ENCODE results near the gene ANXA9.

The ANXA9 gene

DNA sequence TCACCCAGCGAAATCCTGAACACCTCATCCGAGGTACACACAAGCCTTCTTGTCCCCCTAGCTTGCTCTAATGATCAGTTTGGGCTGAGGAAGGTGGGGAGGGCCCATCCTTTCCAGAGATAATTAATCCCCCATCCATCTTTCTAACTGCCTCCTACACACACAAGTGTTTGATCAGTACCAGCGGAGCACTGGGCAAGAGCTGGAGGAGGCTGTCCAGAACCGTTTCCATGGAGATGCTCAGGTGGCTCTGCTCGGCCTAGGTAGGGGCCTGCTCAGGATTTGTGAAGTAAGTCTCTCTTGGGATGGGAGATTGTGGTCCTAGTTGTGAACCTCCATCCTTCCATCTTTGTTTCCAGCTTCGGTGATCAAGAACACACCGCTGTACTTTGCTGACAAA lies 5.8 kb downstream of the ANXA9 start:
- peaks cover 0 to 20% (median 0%) of the 10 kb centered on the region in 3 experiments for H3K27me3 ChIP-seq (ENCODE audit: control insufficient read depth in 3 of 3, insufficient read depth in 3 of 3, low read depth in 1 of 3, low read length in 3 of 3)
- no peak overlapping the region for H4K8ac ChIP-seq (ENCODE audit: low read depth, low read length)
- no peak overlapping the region for H4K91ac ChIP-seq (ENCODE audit: low read depth, low read length, poor library complexity)
- no peak overlapping the region for H3K9ac ChIP-seq (ENCODE audit: low read depth, low read length, poor library complexity)
- H3K18ac ChIP-seq (ENCODE audit: low read length), result no peak overlapping the region
- H2BK5ac ChIP-seq (ENCODE audit: low read length), result no peak overlapping the region
- no peak overlapping the region for H3K4me2 ChIP-seq (ENCODE audit: insufficient read depth, low read length, poor library complexity, severe bottlenecking)
- H3K9me3 ChIP-seq (replicated peaks in 1 of 2; ENCODE audit: control insufficient read depth in 2 of 2, insufficient read depth in 1 of 2, low read depth in 1 of 2, low read length in 2 of 2), result no peaks in the 10 kb centered on the region
- H2BK120ac ChIP-seq (ENCODE audit: low read depth, low read length), result no peak overlapping the region
- no peaks in the 10 kb centered on the region for H3K36me3 ChIP-seq (replicated peaks in 1 of 2; ENCODE audit: control insufficient read depth in 2 of 2, insufficient read depth in 2 of 2, low read length in 2 of 2)
- DNase-seq (ENCODE audit: low spot score), result no peak
- no peak overlapping the region for H3K14ac ChIP-seq (ENCODE audit: low read length)
- H2AK5ac ChIP-seq (ENCODE audit: low read depth, low read length), result no peak overlapping the region
- no peak overlapping the region for H2BK12ac ChIP-seq (ENCODE audit: low read length)
- H2AFZ ChIP-seq (ENCODE audit: low read length), result no peak overlapping the region
- H3K27ac ChIP-seq (replicated peaks; ENCODE audit: low read length), result no peak overlapping the region
- H3K23ac ChIP-seq (ENCODE audit: low read depth, low read length, poor library complexity), result no peak overlapping the region
- H3K4ac ChIP-seq (ENCODE audit: low read length), result no peak overlapping the region
- no peaks in the 10 kb centered on the region for H3K79me1 ChIP-seq (ENCODE audit: low read depth, low read length)
- no peak overlapping the region for H3K4me3 ChIP-seq (ENCODE audit: low read length in 2 of 2)
- no peak overlapping the region for H2BK15ac ChIP-seq (ENCODE audit: low read length)
- no CpG with 5 or more reads among the region's 7 CpGs for WGBS, 2 donors (ENCODE audit: extremely low coverage in 2 of 2, insufficient read length in 2 of 2, insufficient replicate concordance in 1 of 2)
- peaks cover 0 to 2% of the 10 kb centered on the region in 2 donors for H3K4me1 ChIP-seq (ENCODE audit: control insufficient read depth in 2 of 2, insufficient read depth in 1 of 2, low read depth in 1 of 2, low read length in 2 of 2)

DNA sequence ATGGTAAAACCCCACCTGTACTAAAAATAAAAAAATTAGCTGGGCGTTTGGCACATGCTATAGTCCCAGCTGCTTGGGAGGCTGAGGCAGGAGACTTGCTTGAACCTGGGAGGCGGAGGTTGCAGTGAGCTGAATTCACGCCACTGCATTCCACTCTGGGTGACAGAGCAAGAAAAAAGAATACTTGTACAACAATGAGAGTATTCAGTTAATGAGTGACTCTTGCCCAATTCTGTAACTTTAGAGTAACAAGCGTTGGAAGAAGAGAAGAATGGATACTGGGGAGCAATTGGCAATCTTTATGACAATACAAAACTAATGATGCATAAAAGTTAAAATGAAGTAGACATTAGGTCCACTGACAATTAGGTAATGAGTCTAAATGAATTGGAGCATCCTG lies 10.5 kb downstream of the ANXA9 start:
- no peak overlapping the region for H2AFZ ChIP-seq (ENCODE audit: low read length)
- H3K14ac ChIP-seq (ENCODE audit: low read length), result no peak overlapping the region
- WGBS, 2 donors (ENCODE audit: extremely low coverage in 2 of 2, insufficient read length in 2 of 2, insufficient replicate concordance in 1 of 2), result no CpG with 5 or more reads among the region's 4 CpGs
- DNase-seq (ENCODE audit: low spot score), result no peak
- H3K18ac ChIP-seq (ENCODE audit: low read length), result no peak overlapping the region
- no peaks in the 10 kb centered on the region for H3K27me3 ChIP-seq (ENCODE audit: control insufficient read depth in 3 of 3, insufficient read depth in 3 of 3, low read depth in 1 of 3, low read length in 3 of 3)
- H3K27ac ChIP-seq (replicated peaks; ENCODE audit: low read length), result no peak overlapping the region
- no peak overlapping the region for H2BK5ac ChIP-seq (ENCODE audit: low read length)
- H4K91ac ChIP-seq (ENCODE audit: low read depth, low read length, poor library complexity), result no peak overlapping the region
- peaks cover 0 to 2% of the 10 kb centered on the region in 2 donors for H3K4me1 ChIP-seq (ENCODE audit: control insufficient read depth in 2 of 2, insufficient read depth in 1 of 2, low read depth in 1 of 2, low read length in 2 of 2)
- no peak overlapping the region for H3K4ac ChIP-seq (ENCODE audit: low read length)
- H3K36me3 ChIP-seq (replicated peaks in 1 of 2; ENCODE audit: control insufficient read depth in 2 of 2, insufficient read depth in 2 of 2, low read length in 2 of 2), result peaks cover 5 to 7% of the 10 kb centered on the region in 2 donors
- no peaks in the 10 kb centered on the region for H3K79me1 ChIP-seq (ENCODE audit: low read depth, low read length)
- no peak overlapping the region for H2BK12ac ChIP-seq (ENCODE audit: low read length)
- H4K8ac ChIP-seq (ENCODE audit: low read depth, low read length), result no peak overlapping the region
- H3K23ac ChIP-seq (ENCODE audit: low read depth, low read length, poor library complexity), result no peak overlapping the region
- H3K9ac ChIP-seq (ENCODE audit: low read depth, low read length, poor library complexity), result no peak overlapping the region
- H3K4me3 ChIP-seq (ENCODE audit: low read length in 2 of 2), result no peak overlapping the region
- no peak overlapping the region for H2BK15ac ChIP-seq (ENCODE audit: low read length)
- H2AK5ac ChIP-seq (ENCODE audit: low read depth, low read length), result no peak overlapping the region
- no peak overlapping the region for H3K4me2 ChIP-seq (ENCODE audit: insufficient read depth, low read length, poor library complexity, severe bottlenecking)
- H2BK120ac ChIP-seq (ENCODE audit: low read depth, low read length), result no peak overlapping the region
- H3K9me3 ChIP-seq (replicated peaks in 1 of 2; ENCODE audit: control insufficient read depth in 2 of 2, insufficient read depth in 1 of 2, low read depth in 1 of 2, low read length in 2 of 2), result no peaks in the 10 kb centered on the region

DNA sequence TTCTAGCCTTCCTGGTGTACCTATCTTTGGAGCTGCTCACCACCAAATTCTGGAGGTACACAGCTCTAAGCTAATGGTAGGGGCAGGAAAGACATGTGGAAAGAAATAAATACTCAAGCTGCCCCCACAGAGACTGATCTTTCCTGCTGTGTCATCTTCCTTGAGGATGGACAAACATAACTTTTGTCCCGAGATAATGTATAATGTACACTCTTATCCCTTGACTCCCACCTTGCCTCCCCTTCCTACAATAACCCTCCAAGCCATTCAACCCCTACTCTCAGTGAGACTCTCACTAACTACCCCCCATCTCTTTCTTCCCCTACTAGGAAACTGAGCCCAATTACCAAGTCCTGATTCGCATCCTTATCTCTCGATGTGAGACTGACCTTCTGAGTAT lies 12.2 kb downstream of the ANXA9 start:
- no peak overlapping the region for H3K18ac ChIP-seq (ENCODE audit: low read length)
- H3K36me3 ChIP-seq (replicated peaks in 1 of 2; ENCODE audit: control insufficient read depth in 2 of 2, insufficient read depth in 2 of 2, low read length in 2 of 2), result peaks cover 9 to 18% of the 10 kb centered on the region in 2 donors
- no peak overlapping the region for H2AFZ ChIP-seq (ENCODE audit: low read length)
- H2BK5ac ChIP-seq (ENCODE audit: low read length), result no peak overlapping the region
- no peak overlapping the region for H3K4ac ChIP-seq (ENCODE audit: low read length)
- no peak for DNase-seq (ENCODE audit: low spot score)
- H3K27me3 ChIP-seq (ENCODE audit: control insufficient read depth in 3 of 3, insufficient read depth in 3 of 3, low read depth in 1 of 3, low read length in 3 of 3), result no peaks in the 10 kb centered on the region
- H4K91ac ChIP-seq (ENCODE audit: low read depth, low read length, poor library complexity), result no peak overlapping the region
- H2BK12ac ChIP-seq (ENCODE audit: low read length), result no peak overlapping the region
- no peak overlapping the region for H3K27ac ChIP-seq (replicated peaks; ENCODE audit: low read length)
- H3K4me1 ChIP-seq (ENCODE audit: control insufficient read depth in 2 of 2, insufficient read depth in 1 of 2, low read depth in 1 of 2, low read length in 2 of 2), result peaks cover 0 to 2% of the 10 kb centered on the region in 2 donors
- no peak overlapping the region for H4K8ac ChIP-seq (ENCODE audit: low read depth, low read length)
- H2BK15ac ChIP-seq (ENCODE audit: low read length), result no peak overlapping the region
- H2BK120ac ChIP-seq (ENCODE audit: low read depth, low read length), result no peak overlapping the region
- no CpG with 5 or more reads among the region's 3 CpGs for WGBS, 2 donors (ENCODE audit: extremely low coverage in 2 of 2, insufficient read length in 2 of 2, insufficient replicate concordance in 1 of 2)
- no peak overlapping the region for H3K23ac ChIP-seq (ENCODE audit: low read depth, low read length, poor library complexity)
- no peak overlapping the region for H3K9ac ChIP-seq (ENCODE audit: low read depth, low read length, poor library complexity)
- no peaks in the 10 kb centered on the region for H3K9me3 ChIP-seq (replicated peaks in 1 of 2; ENCODE audit: control insufficient read depth in 2 of 2, insufficient read depth in 1 of 2, low read depth in 1 of 2, low read length in 2 of 2)
- H2AK5ac ChIP-seq (ENCODE audit: low read depth, low read length), result no peak overlapping the region
- no peaks in the 10 kb centered on the region for H3K79me1 ChIP-seq (ENCODE audit: low read depth, low read length)
- H3K4me3 ChIP-seq (ENCODE audit: low read length in 2 of 2), result no peak overlapping the region
- H3K14ac ChIP-seq (ENCODE audit: low read length), result no peak overlapping the region
- H3K4me2 ChIP-seq (ENCODE audit: insufficient read depth, low read length, poor library complexity, severe bottlenecking), result no peak overlapping the region

DNA sequence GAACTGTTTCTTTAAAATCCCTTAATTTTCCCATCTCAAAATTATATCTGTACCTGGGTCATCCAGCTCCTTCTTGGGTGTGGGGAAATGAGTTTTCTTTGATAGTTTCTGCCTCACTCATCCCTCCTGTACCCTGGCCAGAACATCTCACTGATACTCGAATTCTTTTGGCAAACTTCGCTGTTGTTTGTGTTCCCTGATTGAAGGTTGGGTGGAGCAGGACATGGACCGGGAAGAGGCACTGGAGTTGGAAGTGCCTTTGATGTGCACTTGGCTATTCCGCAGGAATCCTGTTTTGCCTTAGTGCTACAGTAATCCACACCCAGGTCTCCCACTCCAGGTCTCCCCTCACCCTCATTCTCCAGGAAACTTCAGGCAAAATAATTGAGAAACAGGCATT lies 13.4 kb downstream of the ANXA9 start:
- Histone ChIP-seq H3K9ac (ENCODE audit: low read depth, low read length, poor library complexity) (no peak overlapping the region), H3K36me3 (replicated peaks in 1 of 2; ENCODE audit: control insufficient read depth in 2 of 2, insufficient read depth in 2 of 2, low read length in 2 of 2) (peaks cover 9 to 23% of the 10 kb centered on the region in 2 donors), H3K18ac (ENCODE audit: low read length) (no peak overlapping the region), H2BK12ac (ENCODE audit: low read length) (no peak overlapping the region), H3K4me1 (ENCODE audit: control insufficient read depth in 2 of 2, insufficient read depth in 1 of 2, low read depth in 1 of 2, low read length in 2 of 2) (peaks cover 0 to 2% of the 10 kb centered on the region in 2 donors), H3K4me2 (ENCODE audit: insufficient read depth, low read length, poor library complexity, severe bottlenecking) (no peak overlapping the region), H2AK5ac (ENCODE audit: low read depth, low read length) (no peak overlapping the region), H2BK5ac (ENCODE audit: low read length) (no peak overlapping the region), H2BK120ac (ENCODE audit: low read depth, low read length) (no peak overlapping the region), H2BK15ac (ENCODE audit: low read length) (no peak overlapping the region), H3K4ac (ENCODE audit: low read length) (no peak overlapping the region), H2AFZ (ENCODE audit: low read length) (peak overlapping the region; percentile 54), H4K91ac (ENCODE audit: low read depth, low read length, poor library complexity) (no peak overlapping the region), H3K23ac (ENCODE audit: low read depth, low read length, poor library complexity) (no peak overlapping the region), H4K8ac (ENCODE audit: low read depth, low read length) (no peak overlapping the region), H3K27me3 (ENCODE audit: control insufficient read depth in 3 of 3, insufficient read depth in 3 of 3, low read depth in 1 of 3, low read length in 3 of 3) (no peaks in the 10 kb centered on the region), H3K14ac (ENCODE audit: low read length) (no peak overlapping the region), H3K79me1 (ENCODE audit: low read depth, low read length) (no peaks in the 10 kb centered on the region), H3K4me3 (ENCODE audit: low read length in 2 of 2) (no peak overlapping the region), H3K27ac (replicated peaks; ENCODE audit: low read length) (no peak overlapping the region), H3K9me3 (replicated peaks in 1 of 2; ENCODE audit: control insufficient read depth in 2 of 2, insufficient read depth in 1 of 2, low read depth in 1 of 2, low read length in 2 of 2) (no peaks in the 10 kb centered on the region)
- WGBS, 2 donors (ENCODE audit: extremely low coverage in 2 of 2, insufficient read length in 2 of 2, insufficient replicate concordance in 1 of 2), result no CpG with 5 or more reads among the region's 4 CpGs
- no peak for DNase-seq (ENCODE audit: low spot score)

Measured in neuronal stem cell (in vitro differentiated cells).